OCI-LY3 (cell line): ENCODE data around the gene TRAF3IP3.
A peak's percentile ranks its signal among the peaks of the same experiment; 100 is the strongest.

Source experiments
- H2AFZ ChIP-seq: fragments of 200-600, 300-600 bp; shearing (Covaris generic); 2 replicates; pipeline ENCODE4 v1.6.0; 2014; ENCODE audit warnings: antibody characterized with exemption, low read depth, low read length
- H3K27ac ChIP-seq: fragments of 200-600, 300-600 bp; sonication (generic); 2 replicates; pipeline ENCODE4 v1.5.1; 2014; ENCODE audit warnings: mild to moderate bottlenecking, low read length, moderate library complexity, mixed read lengths
- H3K27me3 ChIP-seq: fragments of 200-600, 300-600 bp; sonication (generic); 2 replicates; pipeline ENCODE4 v1.6.1; 2014; ENCODE audit warnings: low read depth, low read length, mixed read lengths
- H3K36me3 ChIP-seq: fragments of 200-600, 300-600 bp; sonication (generic); replicated peaks from 2 replicates; pipeline ENCODE3; 2014; ENCODE audit warnings: low read depth, low read length, mixed read lengths
- H3K4me1 ChIP-seq: fragments of 300-600, 200-600 bp; sonication (generic); 2 replicates; pipeline ENCODE4 v1.6.1; 2014; ENCODE audit warnings: low read length, mixed read lengths
- H3K4me2 ChIP-seq: fragments of 200-600, 300-600 bp; sonication (generic); 2 replicates; pipeline ENCODE4 v1.6.1; 2014; ENCODE audit warnings: low read length, mixed read lengths
- H3K4me3 ChIP-seq: fragments of 300-600, 200-600 bp; sonication (generic); 2 replicates; pipeline ENCODE4 v1.5.1; 2014; ENCODE audit warnings: antibody characterized with exemption, mild to moderate bottlenecking, low read length, moderate library complexity
- H3K79me2 ChIP-seq: fragments of 300-600, 200-600 bp; shearing (Covaris generic); 2 replicates; pipeline ENCODE4 v1.6.1; 2014; ENCODE audit warnings: mild to moderate bottlenecking, low read length, mixed read lengths
- H3K9ac ChIP-seq: fragments of 300-600, 200-600 bp; shearing (Covaris generic); 2 replicates; pipeline ENCODE4 v1.6.0; 2014; ENCODE audit warnings: mild to moderate bottlenecking, low read length, moderate library complexity
- H3K9me3 ChIP-seq: fragments of 200-600, 300-600 bp; shearing (Covaris generic); 2 replicates; pipeline ENCODE4 v1.6.1; 2014; ENCODE audit warnings: low read length, mixed read lengths; ENCODE audit not compliant: insufficient read depth
- H4K20me1 ChIP-seq: fragments of 200-600, 300-600 bp; sonication (generic); 2 replicates; pipeline ENCODE4 v1.6.1; 2016; ENCODE audit warnings: low read length, mixed read lengths; ENCODE audit not compliant: insufficient read depth
- EZH2phosphoT487 ChIP-seq: fragments of 200-600 bp; shearing (Covaris generic); IDR thresholded peaks from 2 replicates; pipeline ENCODE4 v1.6.1; 2018; ENCODE audit warnings: antibody characterized with exemption, mixed run types, low read depth
- TF ChIP-seq, protein P1 (sequence below): fragments of 200-600, 300-600 bp; sonication (generic); IDR thresholded peaks from 2 replicates; pipeline ENCODE4 v1.5.1; 2014; ENCODE audit warnings: antibody characterized with exemption, low read length, low read depth

Gene TRAF3IP3

GRCh38 chr1:209767706-209768105 is 11.9 kb downstream of the TRAF3IP3 start:
- H3K4me3 ChIP-seq: no peak overlapping the region; the same call in 1 of the 2 replicates
- H3K36me3 ChIP-seq: peaks cover 24% of the 10 kb centered on the region
- H3K27ac ChIP-seq: peak overlapping the region; percentile 45; the same call in 1 of the 2 replicates
- H3K4me2 ChIP-seq: peak overlapping the region; percentile 31; the same call in 1 of the 2 replicates
- H3K9ac ChIP-seq: no peak overlapping the region; the same call in 1 of the 2 replicates
- no peaks in the 10 kb centered on the region for H3K9me3 ChIP-seq
- TF ChIP-seq, protein P1, sequence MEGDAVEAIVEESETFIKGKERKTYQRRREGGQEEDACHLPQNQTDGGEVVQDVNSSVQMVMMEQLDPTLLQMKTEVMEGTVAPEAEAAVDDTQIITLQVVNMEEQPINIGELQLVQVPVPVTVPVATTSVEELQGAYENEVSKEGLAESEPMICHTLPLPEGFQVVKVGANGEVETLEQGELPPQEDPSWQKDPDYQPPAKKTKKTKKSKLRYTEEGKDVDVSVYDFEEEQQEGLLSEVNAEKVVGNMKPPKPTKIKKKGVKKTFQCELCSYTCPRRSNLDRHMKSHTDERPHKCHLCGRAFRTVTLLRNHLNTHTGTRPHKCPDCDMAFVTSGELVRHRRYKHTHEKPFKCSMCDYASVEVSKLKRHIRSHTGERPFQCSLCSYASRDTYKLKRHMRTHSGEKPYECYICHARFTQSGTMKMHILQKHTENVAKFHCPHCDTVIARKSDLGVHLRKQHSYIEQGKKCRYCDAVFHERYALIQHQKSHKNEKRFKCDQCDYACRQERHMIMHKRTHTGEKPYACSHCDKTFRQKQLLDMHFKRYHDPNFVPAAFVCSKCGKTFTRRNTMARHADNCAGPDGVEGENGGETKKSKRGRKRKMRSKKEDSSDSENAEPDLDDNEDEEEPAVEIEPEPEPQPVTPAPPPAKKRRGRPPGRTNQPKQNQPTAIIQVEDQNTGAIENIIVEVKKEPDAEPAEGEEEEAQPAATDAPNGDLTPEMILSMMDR: no peak
- TF ChIP-seq EZH2phosphoT487: no peak
- peaks cover 44% of the 10 kb centered on the region for H3K4me1 ChIP-seq
- H4K20me1 ChIP-seq: no peaks in the 10 kb centered on the region
- H3K79me2 ChIP-seq: no peaks in the 10 kb centered on the region
- H3K27me3 ChIP-seq: no peaks in the 10 kb centered on the region
- H2AFZ ChIP-seq: no peak overlapping the region

DNA sequence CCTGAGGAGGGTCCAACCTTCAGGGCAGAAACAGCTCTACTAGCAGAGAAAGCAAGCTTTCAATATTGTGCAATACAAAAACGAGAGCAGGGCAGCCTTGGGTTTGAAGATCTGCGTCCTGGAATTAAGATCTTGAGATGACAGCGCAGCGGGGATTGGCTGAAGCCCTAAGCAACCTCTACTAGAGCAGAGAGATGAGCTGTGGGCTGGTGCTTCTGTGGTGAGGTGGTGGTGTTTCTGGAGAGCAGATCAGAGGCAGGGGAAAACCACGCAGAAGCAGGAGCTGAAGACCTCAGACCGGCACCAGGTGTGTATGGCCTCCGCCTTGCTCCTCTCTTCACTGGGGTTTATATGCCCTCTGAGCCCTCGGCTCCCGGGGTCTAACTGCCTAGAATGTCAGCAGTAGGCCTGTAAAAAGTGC is 12.5 kb downstream of the TRAF3IP3 start:
- Histone ChIP-seq H3K4me1 (peaks cover 45% of the 10 kb centered on the region), H3K27me3 (no peaks in the 10 kb centered on the region), H3K4me2 (peak overlapping the region; percentile 31), H3K9ac (peak overlapping the region; percentile 23; the same call in 1 of the 2 replicates), H3K79me2 (no peaks in the 10 kb centered on the region), H3K4me3 (peak overlapping the region; percentile 13; the same call in 1 of the 2 replicates), H3K36me3 (peaks cover 18% of the 10 kb centered on the region), H3K27ac (peak overlapping the region; percentile 45), H2AFZ (no peak overlapping the region), H3K9me3 (no peaks in the 10 kb centered on the region), H4K20me1 (no peaks in the 10 kb centered on the region)
- TF ChIP-seq, protein P1: no peak
- TF ChIP-seq EZH2phosphoT487: no peak

DNA sequence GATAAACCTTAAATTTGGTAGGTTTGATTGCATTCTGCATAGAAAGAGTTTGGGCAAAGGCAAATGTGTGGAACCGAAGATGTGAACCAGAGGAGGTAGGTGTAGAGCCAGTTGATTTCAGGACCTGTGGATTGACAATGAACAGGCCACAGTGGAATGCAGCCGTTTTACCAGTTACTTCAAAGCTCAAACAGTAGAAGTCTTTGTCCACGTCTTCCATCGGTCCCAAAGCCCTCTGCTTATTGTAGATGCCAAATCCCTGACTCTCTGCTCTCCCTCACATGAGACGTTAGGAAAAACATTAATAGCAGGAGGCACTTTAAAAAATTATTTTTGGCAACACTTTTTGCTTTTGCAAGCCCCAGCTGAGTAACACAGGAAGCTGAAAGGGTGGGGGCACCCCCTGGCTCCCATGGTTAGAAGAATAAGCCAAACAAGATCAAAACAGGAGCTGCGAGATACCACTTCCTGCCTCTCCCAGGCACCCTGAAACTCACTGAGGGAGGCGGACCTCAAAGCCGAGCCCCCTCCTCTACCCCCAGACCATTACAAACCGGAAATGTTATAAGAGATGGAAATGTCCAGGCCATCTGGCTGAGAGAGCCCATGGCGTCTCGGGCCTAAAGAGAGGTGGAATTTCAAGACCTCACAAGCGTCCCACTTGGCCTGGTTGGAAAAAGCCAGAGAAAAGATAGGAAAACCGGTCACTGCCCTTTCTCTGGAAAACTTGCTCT is 13.5 kb downstream of the TRAF3IP3 start:
- no peaks in the 10 kb centered on the region for H4K20me1 ChIP-seq
- peak overlapping the region; percentile 13; the same call in 1 of the 2 replicates for H3K4me3 ChIP-seq
- peaks cover 55% of the 10 kb centered on the region for H3K4me1 ChIP-seq
- H3K9ac ChIP-seq: no peak overlapping the region; the same call in 1 of the 2 replicates
- H3K79me2 ChIP-seq: no peaks in the 10 kb centered on the region
- no peaks in the 10 kb centered on the region for H3K9me3 ChIP-seq
- no peaks in the 10 kb centered on the region for H3K27me3 ChIP-seq
- H3K27ac ChIP-seq: peak overlapping the region; percentile 45
- TF ChIP-seq EZH2phosphoT487: no peak
- TF ChIP-seq, protein P1: no peak
- peaks cover 11% of the 10 kb centered on the region for H3K36me3 ChIP-seq
- H2AFZ ChIP-seq: no peak overlapping the region
- peak overlapping the region; percentile 31 for H3K4me2 ChIP-seq

- Histone ChIP-seq H3K4me2 (peak overlapping the region; percentile 31), H3K9ac (no peak overlapping the region; the same call in 1 of the 2 replicates), H3K27me3 (no peaks in the 10 kb centered on the region), H3K36me3 (peaks cover 11% of the 10 kb centered on the region), H2AFZ (no peak overlapping the region), H3K9me3 (no peaks in the 10 kb centered on the region), H4K20me1 (no peaks in the 10 kb centered on the region), H3K4me1 (peaks cover 61% of the 10 kb centered on the region), H3K79me2 (no peaks in the 10 kb centered on the region), H3K4me3 (0 out of 2 replicates have a peak overlapping the region, but pooled peaks have one; percentile 1), H3K27ac (peak overlapping the region; percentile 45)
- TF ChIP-seq, protein P1: no peak
- no peak for TF ChIP-seq EZH2phosphoT487
Measured at GRCh38 chr1:209769971-209770370, 14.1 kb downstream of the TRAF3IP3 start.
